Fibroblast of villous mesenchyme (primary cell): Measurements from ENCODE around the gene ASPRV1. TPM values are rescaled to one million over a fixed set of nuclear protein-coding genes. Genes with fewer than 3 reads are reported as not detected.
A peak's percentile ranks its signal among the peaks of the same experiment; 100 is the strongest.

ENCODE experiments used
- DNase-seq: peaks from one replicate; pipeline ENCODE4 v3.0.0-alpha.2; 2010; ENCODE audit warnings: low read depth
- H3K4me3 ChIP-seq: 2 replicates; pipeline ENCODE4 v1.5.1; 2011; ENCODE audit warnings: low read depth, mild to moderate bottlenecking, low read length
- CTCF ChIP-seq: IDR thresholded peaks from 2 replicates; pipeline ENCODE4 v1.5.1; 2012; ENCODE audit warnings: low read depth, mild to moderate bottlenecking, low read length; ENCODE audit not compliant: insufficient read depth
- total RNA-seq: library from RNA; depleted of rRNA; stranded (reverse); fragments of >200 nt; gene quantifications from 2 replicates; pipeline ENCODE4 v1.2.3, GENCODE V29; 2012

ASPRV1 gene
- total RNA-seq, 1 donor: 0.43 TPM

GRCh38 chr2:69948032-69948962 lies 13.1 kb downstream of the ASPRV1 start:
- H3K4me3 ChIP-seq: no peak overlapping the region
- no peak for DNase-seq
- TF ChIP-seq CTCF: no peak

- no peak for DNase-seq
- no peak overlapping the region for H3K4me3 ChIP-seq
- no peak for TF ChIP-seq CTCF
Measured at GRCh38 chr2:69947325-69947931, 14.0 kb downstream of the ASPRV1 start.

- no peak overlapping the region for H3K4me3 ChIP-seq
- TF ChIP-seq CTCF: no peak
- peak; percentile 65 for DNase-seq
Measured at GRCh38 chr2:69946351-69947324, 14.8 kb downstream of the ASPRV1 start.

- TF ChIP-seq CTCF: no peak
- no peak overlapping the region for H3K4me3 ChIP-seq
- no peak for DNase-seq
Measured at GRCh38 chr2:69945941-69946340, 15.5 kb downstream of the ASPRV1 start.

GRCh38 chr2:69945441-69945840 lies 16.0 kb downstream of the ASPRV1 start:
- no peak for TF ChIP-seq CTCF
- DNase-seq: no peak
- H3K4me3 ChIP-seq: no peak overlapping the region

- DNase-seq: no peak
- TF ChIP-seq CTCF: no peak
- H3K4me3 ChIP-seq: no peak overlapping the region
Measured at GRCh38 chr2:69944756-69945155, 16.7 kb downstream of the ASPRV1 start.
